Measurements from ENCODE around the gene KCNQ1OT1. TPM values are rescaled to one million over a fixed set of nuclear protein-coding genes. Genes with fewer than 3 reads are reported as not detected.

The KCNQ1OT1 gene
- total RNA-seq, 1 donor from 2014 or later: 14.3 TPM

- peaks cover 30% of the 10 kb centered on the region for H3K4me1 Mint-ChIP-seq (ENCODE audit: low read depth, unreplicated experiment)
- no peak overlapping the region for H3K4me3 Mint-ChIP-seq (ENCODE audit: unreplicated experiment)
- H3K27me3 Mint-ChIP-seq (ENCODE audit: unreplicated experiment): peaks cover 11% of the 10 kb centered on the region
- peaks cover 10% of the 10 kb centered on the region for H3K9me3 Mint-ChIP-seq (ENCODE audit: unreplicated experiment)
- H3K36me3 Mint-ChIP-seq (ENCODE audit: unreplicated experiment): no peaks in the 10 kb centered on the region
- no peak for TF ChIP-seq CTCF (IDR thresholded peaks at IDR 0.05; ENCODE audit: partially characterized antibody, unreplicated experiment)
- no peak for DNase-seq
- H3K27ac Mint-ChIP-seq (ENCODE audit: unreplicated experiment): no peak overlapping the region
These were observed 12.0 kb downstream of the KCNQ1OT1 start for GRCh38 chr11:2687782-2688191.

GRCh38 chr11:2687223-2687530 is 12.6 kb downstream of the KCNQ1OT1 start:
- no peak for DNase-seq
- TF ChIP-seq CTCF (IDR thresholded peaks at IDR 0.05; ENCODE audit: partially characterized antibody, unreplicated experiment): no peak
- Mint-ChIP-seq H3K4me1 (ENCODE audit: low read depth, unreplicated experiment) (peaks cover 24% of the 10 kb centered on the region), H3K9me3 (ENCODE audit: unreplicated experiment) (peaks cover 8% of the 10 kb centered on the region), H3K4me3 (ENCODE audit: unreplicated experiment) (no peak overlapping the region), H3K27me3 (ENCODE audit: unreplicated experiment) (peaks cover 8% of the 10 kb centered on the region), H3K27ac (ENCODE audit: unreplicated experiment) (no peak overlapping the region), H3K36me3 (ENCODE audit: unreplicated experiment) (no peaks in the 10 kb centered on the region)

GRCh38 chr11:2686360-2687222 is 13.2 kb downstream of the KCNQ1OT1 start:
- Mint-ChIP-seq H3K4me3 (ENCODE audit: unreplicated experiment) (no peak overlapping the region), H3K9me3 (ENCODE audit: unreplicated experiment) (peaks cover 4% of the 10 kb centered on the region), H3K4me1 (ENCODE audit: low read depth, unreplicated experiment) (peaks cover 18% of the 10 kb centered on the region), H3K27me3 (ENCODE audit: unreplicated experiment) (peaks cover 5% of the 10 kb centered on the region), H3K27ac (ENCODE audit: unreplicated experiment) (no peak overlapping the region), H3K36me3 (ENCODE audit: unreplicated experiment) (no peaks in the 10 kb centered on the region)
- TF ChIP-seq CTCF (IDR thresholded peaks at IDR 0.05; ENCODE audit: partially characterized antibody, unreplicated experiment): no peak
- no peak for DNase-seq

- peaks cover 11% of the 10 kb centered on the region for H3K4me1 Mint-ChIP-seq (ENCODE audit: low read depth, unreplicated experiment)
- H3K27ac Mint-ChIP-seq (ENCODE audit: unreplicated experiment): no peak overlapping the region
- DNase-seq: no peak
- no peaks in the 10 kb centered on the region for H3K36me3 Mint-ChIP-seq (ENCODE audit: unreplicated experiment)
- peaks cover 5% of the 10 kb centered on the region for H3K27me3 Mint-ChIP-seq (ENCODE audit: unreplicated experiment)
- H3K4me3 Mint-ChIP-seq (ENCODE audit: unreplicated experiment): no peak overlapping the region
- TF ChIP-seq CTCF (IDR thresholded peaks at IDR 0.05; ENCODE audit: partially characterized antibody, unreplicated experiment): no peak
- peaks cover 4% of the 10 kb centered on the region for H3K9me3 Mint-ChIP-seq (ENCODE audit: unreplicated experiment)
These were observed 14.0 kb downstream of the KCNQ1OT1 start for GRCh38 chr11:2685566-2686359.

GRCh38 chr11:2685051-2685450 is 14.7 kb downstream of the KCNQ1OT1 start:
- Mint-ChIP-seq H3K4me1 (ENCODE audit: low read depth, unreplicated experiment) (peaks cover 4% of the 10 kb centered on the region), H3K4me3 (ENCODE audit: unreplicated experiment) (no peak overlapping the region), H3K9me3 (ENCODE audit: unreplicated experiment) (peaks cover 4% of the 10 kb centered on the region), H3K36me3 (ENCODE audit: unreplicated experiment) (no peaks in the 10 kb centered on the region), H3K27ac (ENCODE audit: unreplicated experiment) (no peak overlapping the region), H3K27me3 (ENCODE audit: unreplicated experiment) (peaks cover 5% of the 10 kb centered on the region)
- DNase-seq: no peak
- no peak for TF ChIP-seq CTCF (IDR thresholded peaks at IDR 0.05; ENCODE audit: partially characterized antibody, unreplicated experiment)

Measured in glutamatergic neuron (in vitro differentiated cells).